Gastroesophageal sphincter (tissue), 3 donors: ENCODE measurements around the gene CHSY3.

Source experiments
- CTCF ChIP-seq, 4 experiments: fragments of 200-600 bp in 2 of 4; fragments of 450-650 bp in 2 of 4; sonication (generic) in 1 of 4; IDR thresholded peaks; one replicate each; pipeline ENCODE4 v1.5.1; 2017 to 2019; ENCODE audit warnings: antibody characterized with exemption in 4 of 4, mild to moderate bottlenecking in 2 of 4, moderate library complexity in 2 of 4
- EP300 ChIP-seq: sonication (generic); formaldehyde crosslinking; IDR thresholded peaks from one replicate; pipeline ENCODE4 v1.6.1; 2017; ENCODE audit warnings: antibody characterized with exemption, mild to moderate bottlenecking
- POLR2A ChIP-seq, 2 donors: fragments of 450-650 bp; IDR thresholded peaks; one replicate each; pipeline ENCODE4 v1.6.1; 2017; ENCODE audit warnings: antibody characterized with exemption in 2 of 2, mild to moderate bottlenecking in 2 of 2, moderate library complexity in 1 of 2
- POLR2AphosphoS5 ChIP-seq: sonication (generic); formaldehyde crosslinking; IDR thresholded peaks from one replicate; pipeline ENCODE4 v1.6.1; 2017; ENCODE audit warnings: antibody characterized with exemption

GRCh38 chr5:130035388-130035787 is 131.1 kb downstream of the CHSY3 start:
- TF ChIP-seq CTCF (IDR thresholded peaks at IDR 0.05) (no peak), POLR2AphosphoS5 (no peak), POLR2A (IDR thresholded peaks at IDR 0.05) (no peak), EP300 (no peak)
